ENCODE measurements around the gene FUOM.

DNA sequence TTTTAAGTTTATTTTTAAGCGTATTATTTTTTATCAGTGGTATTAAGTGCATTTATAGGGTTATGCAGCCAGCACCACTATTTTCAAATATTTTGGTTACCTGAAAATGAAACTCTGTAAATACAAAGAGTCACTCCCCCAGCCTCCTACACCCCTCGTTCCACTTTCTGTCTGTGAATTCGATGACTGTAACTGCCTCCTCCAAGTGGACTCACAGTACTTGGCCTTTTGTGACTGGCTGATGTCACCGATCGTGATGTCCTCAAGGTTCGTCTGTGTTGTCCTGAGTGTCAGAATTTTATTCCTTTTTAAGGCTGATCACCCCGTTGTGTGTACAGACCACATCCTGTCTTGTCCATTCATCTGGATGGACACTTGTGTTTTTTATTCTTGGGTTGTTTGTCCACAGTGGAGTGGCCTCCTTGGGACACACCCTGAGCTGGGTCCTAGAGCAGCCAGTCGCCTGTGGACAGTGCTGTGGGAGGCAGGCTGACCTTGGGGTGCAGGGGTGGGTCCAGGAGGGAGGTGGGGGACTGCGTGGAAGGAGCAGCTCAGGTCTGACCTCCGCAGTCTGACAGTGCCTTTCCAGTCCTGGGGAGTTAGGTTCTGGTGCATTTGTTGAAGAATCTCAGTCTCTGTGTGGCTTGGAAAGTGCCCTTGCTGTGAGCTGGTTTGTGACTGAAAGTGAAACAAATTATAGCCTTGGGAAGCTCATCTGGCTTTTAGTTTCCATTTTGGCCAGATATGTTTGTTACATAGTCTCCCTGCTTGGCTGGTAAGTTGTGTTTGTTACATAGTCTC, 43.0 kb upstream of the FUOM start:
- TF ChIP-seq POU5F1 (IDR thresholded peaks at IDR 0.05; ENCODE audit: low read depth, low read length) = no peak
- no peak for TF ChIP-seq GABPA (IDR thresholded peaks at IDR 0.05; ENCODE audit: borderline replicate concordance, insufficient read depth, low read length)
- TF ChIP-seq, protein P1, sequence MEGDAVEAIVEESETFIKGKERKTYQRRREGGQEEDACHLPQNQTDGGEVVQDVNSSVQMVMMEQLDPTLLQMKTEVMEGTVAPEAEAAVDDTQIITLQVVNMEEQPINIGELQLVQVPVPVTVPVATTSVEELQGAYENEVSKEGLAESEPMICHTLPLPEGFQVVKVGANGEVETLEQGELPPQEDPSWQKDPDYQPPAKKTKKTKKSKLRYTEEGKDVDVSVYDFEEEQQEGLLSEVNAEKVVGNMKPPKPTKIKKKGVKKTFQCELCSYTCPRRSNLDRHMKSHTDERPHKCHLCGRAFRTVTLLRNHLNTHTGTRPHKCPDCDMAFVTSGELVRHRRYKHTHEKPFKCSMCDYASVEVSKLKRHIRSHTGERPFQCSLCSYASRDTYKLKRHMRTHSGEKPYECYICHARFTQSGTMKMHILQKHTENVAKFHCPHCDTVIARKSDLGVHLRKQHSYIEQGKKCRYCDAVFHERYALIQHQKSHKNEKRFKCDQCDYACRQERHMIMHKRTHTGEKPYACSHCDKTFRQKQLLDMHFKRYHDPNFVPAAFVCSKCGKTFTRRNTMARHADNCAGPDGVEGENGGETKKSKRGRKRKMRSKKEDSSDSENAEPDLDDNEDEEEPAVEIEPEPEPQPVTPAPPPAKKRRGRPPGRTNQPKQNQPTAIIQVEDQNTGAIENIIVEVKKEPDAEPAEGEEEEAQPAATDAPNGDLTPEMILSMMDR (IDR thresholded peaks at IDR 0.05; ENCODE audit: control extremely low read depth in 1 of 3, insufficient read depth in 1 of 3, low read depth in 1 of 3, low read length in 3 of 3) = no peak
- no peak for TF ChIP-seq SUZ12 (IDR thresholded peaks at IDR 0.05; ENCODE audit: low read length)
- TF ChIP-seq, protein P2, sequence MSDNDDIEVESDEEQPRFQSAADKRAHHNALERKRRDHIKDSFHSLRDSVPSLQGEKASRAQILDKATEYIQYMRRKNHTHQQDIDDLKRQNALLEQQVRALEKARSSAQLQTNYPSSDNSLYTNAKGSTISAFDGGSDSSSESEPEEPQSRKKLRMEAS (IDR thresholded peaks at IDR 0.05) = no peak
- TF ChIP-seq RAD21 (IDR thresholded peaks at IDR 0.05 in 1 of 2, conservative IDR thresholded peaks at IDR 0.05 in 1 of 2; ENCODE audit: low read depth in 2 of 2, low read length in 2 of 2) = no peak
- TF ChIP-seq, protein P3, sequence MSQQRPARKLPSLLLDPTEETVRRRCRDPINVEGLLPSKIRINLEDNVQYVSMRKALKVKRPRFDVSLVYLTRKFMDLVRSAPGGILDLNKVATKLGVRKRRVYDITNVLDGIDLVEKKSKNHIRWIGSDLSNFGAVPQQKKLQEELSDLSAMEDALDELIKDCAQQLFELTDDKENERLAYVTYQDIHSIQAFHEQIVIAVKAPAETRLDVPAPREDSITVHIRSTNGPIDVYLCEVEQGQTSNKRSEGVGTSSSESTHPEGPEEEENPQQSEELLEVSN (IDR thresholded peaks at IDR 0.05) = no peak
- no peak for TF ChIP-seq HDAC2 (IDR thresholded peaks at IDR 0.05; ENCODE audit: borderline replicate concordance in 1 of 2, low read depth in 2 of 2, low read length in 2 of 2)
- no peak for TF ChIP-seq POLR2AphosphoS5 (IDR thresholded peaks at IDR 0.05; ENCODE audit: low read depth, low read length)
- no peak for TF ChIP-seq CHD1 (IDR thresholded peaks at IDR 0.05; ENCODE audit: low read depth, low read length)
- TF ChIP-seq, protein P4, sequence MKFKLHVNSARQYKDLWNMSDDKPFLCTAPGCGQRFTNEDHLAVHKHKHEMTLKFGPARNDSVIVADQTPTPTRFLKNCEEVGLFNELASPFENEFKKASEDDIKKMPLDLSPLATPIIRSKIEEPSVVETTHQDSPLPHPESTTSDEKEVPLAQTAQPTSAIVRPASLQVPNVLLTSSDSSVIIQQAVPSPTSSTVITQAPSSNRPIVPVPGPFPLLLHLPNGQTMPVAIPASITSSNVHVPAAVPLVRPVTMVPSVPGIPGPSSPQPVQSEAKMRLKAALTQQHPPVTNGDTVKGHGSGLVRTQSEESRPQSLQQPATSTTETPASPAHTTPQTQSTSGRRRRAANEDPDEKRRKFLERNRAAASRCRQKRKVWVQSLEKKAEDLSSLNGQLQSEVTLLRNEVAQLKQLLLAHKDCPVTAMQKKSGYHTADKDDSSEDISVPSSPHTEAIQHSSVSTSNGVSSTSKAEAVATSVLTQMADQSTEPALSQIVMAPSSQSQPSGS (IDR thresholded peaks at IDR 0.05; ENCODE audit: low read length) = no peak
